Neural cell (in vitro differentiated cells): ENCODE results near the gene MS4A14. TPM values are rescaled to one million over a fixed set of nuclear protein-coding genes. Genes with fewer than 3 reads are reported as not detected.

Experiments
- H2AFZ ChIP-seq: fragments of 200-600, 300-800 bp; sonication (generic), shearing (Covaris generic); 2 replicates; pipeline ENCODE4 v1.6.0; 2014; ENCODE audit warnings: low read depth, mild to moderate bottlenecking, antibody characterized with exemption, low read length, moderate library complexity
- H3F3A ChIP-seq: fragments of 200-600 bp; shearing (Covaris generic); 2 replicates; pipeline ENCODE4 v1.6.1; 2016; ENCODE audit warnings: mild to moderate bottlenecking, moderate library complexity, mixed read lengths, antibody characterized with exemption, low read length; ENCODE audit not compliant: insufficient read depth, poor library complexity, severe bottlenecking
- H3K27ac ChIP-seq: fragments of 200-600, 300-800 bp; sonication (generic), shearing (Covaris generic); 2 replicates; pipeline ENCODE4 v1.5.1; 2014; ENCODE audit warnings: mild to moderate bottlenecking, low read length, moderate library complexity
- H3K27me3 ChIP-seq: fragments of 300-800, 200-600 bp; sonication (generic), shearing (Covaris generic); 2 replicates; pipeline ENCODE4 v1.6.0; 2014; ENCODE audit warnings: mild to moderate bottlenecking, low read depth, low read length, moderate library complexity; ENCODE audit not compliant: insufficient read depth
- H3K36me3 ChIP-seq: fragments of 300-800, 200-600 bp; sonication (generic), shearing (Covaris generic); 2 replicates; pipeline ENCODE4 v1.5.1; 2014; ENCODE audit warnings: mild to moderate bottlenecking, antibody characterized with exemption, low read length, moderate library complexity; ENCODE audit not compliant: insufficient read depth
- H3K4me2 ChIP-seq: fragments of 300-800, 200-600 bp; sonication (generic), shearing (Covaris generic); 2 replicates; pipeline ENCODE4 v1.6.0; 2014; ENCODE audit warnings: mild to moderate bottlenecking, low read length
- H3K4me3 ChIP-seq: fragments of 300-800, 200-600 bp; sonication (generic), shearing (Covaris generic); 2 replicates; pipeline ENCODE4 v1.5.1; 2014; ENCODE audit warnings: mild to moderate bottlenecking, low read length, moderate library complexity
- H3K79me2 ChIP-seq: fragments of 200-600 bp; shearing (Covaris generic); replicated peaks from 2 replicates; pipeline ENCODE4 v1.6.0; 2014; ENCODE audit warnings: mild to moderate bottlenecking, low read length, moderate library complexity; ENCODE audit not compliant: insufficient read depth
- H3K9ac ChIP-seq: fragments of 300-800, 200-600 bp; sonication (generic), shearing (Covaris generic); 2 replicates; pipeline ENCODE4 v1.6.1; 2016; ENCODE audit warnings: mild to moderate bottlenecking, low read length, mixed read lengths
- H3K9me2 ChIP-seq: fragments of 200-600 bp; shearing (Covaris generic); 2 replicates; pipeline ENCODE4 v1.6.1; 2016; ENCODE audit warnings: mild to moderate bottlenecking, low read length, mixed read lengths; ENCODE audit not compliant: insufficient read depth
- H3K9me3 ChIP-seq: fragments of 200-600, 300-800 bp; sonication (generic), shearing (Covaris generic); 2 replicates; pipeline ENCODE4 v1.6.1; 2016; ENCODE audit warnings: mild to moderate bottlenecking, mixed run types, low read length, moderate library complexity, mixed read lengths
- H4K20me1 ChIP-seq: fragments of 200-600 bp; shearing (Covaris generic); 2 replicates; pipeline ENCODE4 v1.6.1; 2016; ENCODE audit warnings: mild to moderate bottlenecking, mixed run types; ENCODE audit not compliant: insufficient read depth
- CTCF ChIP-seq: fragments of 450-650 bp; IDR thresholded peaks from 2 replicates; pipeline ENCODE4 v1.5.1; 2014; ENCODE audit warnings: antibody characterized with exemption, mild to moderate bottlenecking, moderate library complexity; ENCODE audit not compliant: poor library complexity, severe bottlenecking
- EP300 ChIP-seq: fragments of 450-650 bp; conservative IDR thresholded peaks from 2 replicates; pipeline ENCODE4 v1.6.1; 2014; ENCODE audit warnings: antibody characterized with exemption, mild to moderate bottlenecking, moderate library complexity; ENCODE audit not compliant: poor library complexity, severe bottlenecking
- EZH2 ChIP-seq: fragments of 200-600, 300-800 bp; shearing (Covaris generic), sonication (generic); IDR thresholded peaks from 2 replicates; pipeline ENCODE4 v1.6.1; 2014; ENCODE audit warnings: antibody characterized with exemption, low read length, borderline replicate concordance, mild to moderate bottlenecking; ENCODE audit not compliant: insufficient read depth, poor library complexity, severe bottlenecking
- MXI1 ChIP-seq: fragments of 450-650 bp; conservative IDR thresholded peaks from 2 replicates; pipeline ENCODE4 v1.6.1; 2014; ENCODE audit warnings: antibody characterized with exemption, mild to moderate bottlenecking; ENCODE audit not compliant: poor library complexity, severe bottlenecking
- POLR2AphosphoS5 ChIP-seq: IDR thresholded peaks from 2 replicates; pipeline ENCODE4 v1.6.1; 2012
- RAD21 ChIP-seq: fragments of 450-650 bp; conservative IDR thresholded peaks from 2 replicates; pipeline ENCODE4 v1.6.1; 2014; ENCODE audit warnings: antibody characterized with exemption, mild to moderate bottlenecking, moderate library complexity
- REST ChIP-seq: IDR thresholded peaks from 2 replicates; pipeline ENCODE4 v1.6.1; 2012; ENCODE audit warnings: borderline replicate concordance
- SMC3 ChIP-seq: fragments of 450-650 bp; conservative IDR thresholded peaks from 2 replicates; pipeline ENCODE4 v1.6.1; 2014; ENCODE audit warnings: antibody characterized with exemption, mild to moderate bottlenecking, moderate library complexity; ENCODE audit not compliant: poor library complexity
- TAF1 ChIP-seq: IDR thresholded peaks from 2 replicates; pipeline ENCODE4 v1.6.1; 2012; ENCODE audit warnings: low read depth
- polyA plus RNA-seq: library from polyadenylated mRNA; depleted of rRNA; stranded (reverse); fragments of >200 nt; gene quantifications from 2 replicates; pipeline ENCODE4 v1.2.3, GENCODE V29; 2014

The MS4A14 gene
- polyA plus RNA-seq, 1 donor from 2014 or later, result not detected

- H3K79me2 ChIP-seq, result no peaks in the 10 kb centered on the region
- TF ChIP-seq EZH2, result no peak
- no peak for TF ChIP-seq CTCF
- TF ChIP-seq MXI1, result no peak
- no peak for TF ChIP-seq EP300
- TF ChIP-seq RAD21, result no peak
- no peak for TF ChIP-seq POLR2AphosphoS5
- TF ChIP-seq TAF1, result no peak
- TF ChIP-seq REST, result no peak
- H3K27me3 ChIP-seq, result no peaks in the 10 kb centered on the region
- H3K4me3 ChIP-seq, result no peak within 1 kb of the TSS
- H3K9me3 ChIP-seq, result no peaks in the 10 kb centered on the region
- H3K4me2 ChIP-seq, result no peak within 1 kb of the TSS
- H3K9ac ChIP-seq, result no peak within 1 kb of the TSS
- H2AFZ ChIP-seq, result no peak within 1 kb of the TSS
- no peaks in the 10 kb centered on the region for H3K9me2 ChIP-seq
- H3K27ac ChIP-seq, result no peak within 1 kb of the TSS
- H3K36me3 ChIP-seq, result no peaks in the 10 kb centered on the region
- no peaks in the 10 kb centered on the region for H3F3A ChIP-seq
- no peaks in the 10 kb centered on the region for H4K20me1 ChIP-seq
Measured at GRCh38 chr11:60378354-60378753, 17.9 kb upstream of the MS4A14 start, which contains the start of gene MS4A7. TSS of gene MS4A7 (plus strand) at chr11:60378532. CDS start at chr11:60383142, 4,610 bp downstream.

GRCh38 chr11:60389279-60389910 is 6.9 kb upstream of the MS4A14 start:
- Histone ChIP-seq H4K20me1 (no peaks in the 10 kb centered on the region), H3K9me3 (no peaks in the 10 kb centered on the region), H3F3A (no peaks in the 10 kb centered on the region), H3K9ac (no peak overlapping the region), H3K36me3 (no peaks in the 10 kb centered on the region), H3K4me3 (no peak overlapping the region), H3K4me2 (no peak overlapping the region), H3K27ac (no peak overlapping the region), H3K9me2 (no peaks in the 10 kb centered on the region), H3K27me3 (no peaks in the 10 kb centered on the region), H2AFZ (no peak overlapping the region), H3K79me2 (no peaks in the 10 kb centered on the region)
- TF ChIP-seq CTCF (no peak), REST (no peak), POLR2AphosphoS5 (no peak), MXI1 (no peak), EZH2 (no peak), SMC3 (no peak)
